Prostate gland (tissue), 2 donors: ENCODE results near the gene DACT1.

Experiments
- CTCF ChIP-seq, 4 experiments: fragments of 200-600 bp in 2 of 4; fragments of 450-650 bp in 2 of 4; sonication (generic) in 2 of 4; IDR thresholded peaks; 1 replicate in 3 of 4; 2 replicates in 1 of 4; pipeline ENCODE4 v1.5.1; 2016 to 2019; ENCODE audit warnings: antibody characterized with exemption in 4 of 4, mild to moderate bottlenecking in 2 of 4, moderate library complexity in 2 of 4
- POLR2A ChIP-seq: fragments of 450-650 bp; IDR thresholded peaks from one replicate; pipeline ENCODE4 v1.6.1; 2016; ENCODE audit warnings: antibody characterized with exemption, mild to moderate bottlenecking
- POLR2AphosphoS5 ChIP-seq: sonication (generic); formaldehyde crosslinking; IDR thresholded peaks from one replicate; pipeline ENCODE4 v1.6.1; 2017; ENCODE audit warnings: antibody characterized with exemption

- TF ChIP-seq CTCF (IDR thresholded peaks at IDR 0.05) (no peak), POLR2A (no peak), POLR2AphosphoS5 (no peak)
Measured at GRCh38 chr14:58663494-58664111, 25.8 kb downstream of the DACT1 start.
